Raji (cell line): Measurements from ENCODE around the gene CETN1.

Experiments
- POLR2A ChIP-seq: IDR thresholded peaks from 2 replicates; pipeline ENCODE4 v1.6.1; 2011; ENCODE audit warnings: low read depth, low read length, control low read depth; ENCODE audit not compliant: insufficient read depth

CETN1 gene

GRCh38 chr18:572091-572830 is 7.9 kb upstream of the CETN1 start:
- TF ChIP-seq POLR2A, result no peak

DNA sequence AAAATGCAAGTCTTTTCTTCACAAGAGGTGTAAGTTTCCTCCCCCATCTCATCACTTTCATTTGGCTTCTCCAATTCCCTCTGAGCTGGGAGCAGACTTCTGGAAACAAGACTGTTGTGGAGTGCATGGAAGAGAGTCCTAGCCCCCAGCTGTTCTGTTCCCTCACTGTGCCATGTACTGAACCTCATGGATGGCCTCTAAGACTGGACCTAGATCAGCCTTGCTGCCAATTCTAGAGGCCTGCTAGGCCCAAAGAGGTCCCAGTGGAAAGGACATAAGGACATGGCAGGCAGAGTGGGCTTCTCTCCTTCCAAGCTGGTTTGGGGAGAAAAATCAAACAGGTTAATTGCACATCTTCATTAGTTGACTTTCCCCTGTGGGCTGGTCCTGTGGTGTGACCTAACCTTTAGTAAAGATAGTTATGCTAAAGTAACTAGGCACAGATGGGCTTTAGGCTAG is 7.3 kb upstream of the CETN1 start:
- TF ChIP-seq POLR2A, result no peak

DNA sequence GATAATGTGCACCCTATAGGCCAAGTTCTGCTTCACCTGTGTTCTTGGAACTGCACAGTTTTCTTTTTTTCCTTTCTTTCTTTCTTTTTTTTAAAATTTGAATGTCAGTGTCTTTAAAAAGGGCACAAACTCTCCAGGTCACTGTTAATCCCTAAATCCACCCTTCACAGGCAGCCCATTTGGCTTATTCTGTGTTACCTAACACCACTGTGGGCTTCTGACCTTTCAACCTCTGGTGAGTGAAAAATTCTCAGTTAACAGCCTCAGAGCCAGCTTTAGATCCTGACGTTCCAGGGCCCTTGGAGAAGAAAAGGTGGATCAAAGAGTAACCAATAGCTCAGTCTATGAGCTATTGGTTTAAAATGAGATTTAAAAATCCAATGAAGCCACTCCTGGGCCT is 6.8 kb upstream of the CETN1 start:
- no peak for TF ChIP-seq POLR2A

GRCh38 chr18:574149-574860 is 5.9 kb upstream of the CETN1 start:
- TF ChIP-seq POLR2A, result no peak

DNA sequence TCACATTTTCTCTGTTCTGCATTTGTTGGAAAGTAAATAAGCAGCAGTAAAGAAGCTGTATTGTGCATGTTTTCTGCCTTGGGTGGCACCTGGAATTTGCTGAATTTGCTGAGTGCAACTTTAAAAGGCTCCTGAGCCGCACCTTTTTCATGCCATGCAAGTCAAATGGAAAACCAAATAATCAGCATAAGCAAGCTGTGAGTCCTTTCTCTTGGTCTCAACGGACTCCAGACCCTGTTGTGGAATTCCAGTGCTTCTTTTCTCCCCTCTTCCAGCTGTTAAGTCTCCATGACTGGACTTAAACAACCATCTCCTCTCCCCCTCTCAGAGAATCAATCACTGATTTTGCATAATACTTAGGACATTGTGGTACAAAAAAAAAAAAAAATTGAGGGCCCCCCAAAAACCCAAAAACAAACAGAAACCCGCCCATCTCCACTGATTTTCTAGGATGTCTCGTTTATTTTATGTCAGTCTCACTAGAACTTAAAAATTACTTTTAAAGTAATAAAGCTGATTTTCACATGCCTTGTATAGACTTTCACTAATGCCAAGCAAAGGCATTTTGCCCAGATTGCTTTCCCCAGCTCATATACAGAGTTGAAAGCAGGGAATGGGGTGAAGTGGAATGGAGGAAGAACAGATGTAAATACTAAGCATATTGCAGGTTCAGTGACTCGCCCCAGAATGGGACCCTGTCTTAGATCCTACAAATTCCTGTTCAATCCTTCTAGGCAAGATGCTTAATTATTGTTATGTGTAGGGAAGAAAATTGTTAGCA is 5.1 kb upstream of the CETN1 start:
- TF ChIP-seq POLR2A, result no peak

GRCh38 chr18:576924-577323 is 3.3 kb upstream of the CETN1 start:
- TF ChIP-seq POLR2A, result no peak

DNA sequence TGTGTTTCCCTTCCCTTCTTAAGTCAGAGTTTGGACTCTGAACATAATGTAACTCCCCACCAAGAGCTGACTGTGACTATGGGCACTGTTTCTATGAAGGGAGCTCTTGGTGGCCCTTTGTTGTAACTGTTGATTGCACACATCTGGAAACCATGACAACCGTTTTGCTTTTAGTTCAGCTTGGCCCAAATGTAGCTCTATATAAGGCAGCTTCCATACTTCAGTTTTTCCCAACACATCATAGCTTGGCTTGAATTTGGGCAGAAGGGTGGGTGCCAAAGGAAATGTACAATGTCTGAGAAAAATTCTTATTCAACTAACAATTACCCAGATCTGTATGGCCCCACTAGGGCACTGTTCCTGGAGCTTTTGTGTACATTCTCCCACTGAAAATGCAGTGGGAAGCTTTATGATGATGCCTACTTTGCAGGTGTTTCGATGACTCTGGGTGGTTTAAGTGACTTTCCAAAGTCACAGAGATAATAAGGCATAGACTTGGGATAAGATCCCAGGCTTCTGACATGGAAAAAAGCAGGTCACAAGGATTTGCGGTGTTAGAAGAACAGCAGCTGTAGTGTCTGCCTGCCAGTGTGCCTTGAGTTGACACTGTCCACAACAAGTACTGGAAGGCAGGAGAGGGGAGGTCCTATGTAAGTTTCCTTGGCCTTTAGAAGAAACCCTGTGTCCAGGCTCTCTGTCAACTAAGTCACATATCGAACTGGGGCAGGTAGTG is 2.4 kb upstream of the CETN1 start:
- no peak for TF ChIP-seq POLR2A

DNA sequence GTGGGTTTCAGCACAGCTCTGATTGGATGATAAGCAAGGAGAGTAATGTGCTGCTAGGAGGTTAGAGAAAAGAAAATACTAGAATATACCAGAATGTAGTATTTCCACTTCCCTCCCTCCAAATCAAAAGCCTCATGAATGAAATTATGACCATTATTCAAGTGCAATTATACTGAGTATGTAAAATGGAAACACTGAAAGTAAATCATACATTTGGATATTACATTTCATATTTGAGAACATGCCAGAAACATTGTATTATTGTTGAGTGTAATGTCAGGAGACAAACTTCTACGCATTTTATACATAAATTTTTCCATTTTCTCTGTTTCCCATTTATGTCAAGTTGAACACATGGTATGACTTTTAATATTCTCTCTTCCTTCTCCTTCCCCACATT is 942 bp upstream of the CETN1 start:
- TF ChIP-seq POLR2A, result no peak

DNA sequence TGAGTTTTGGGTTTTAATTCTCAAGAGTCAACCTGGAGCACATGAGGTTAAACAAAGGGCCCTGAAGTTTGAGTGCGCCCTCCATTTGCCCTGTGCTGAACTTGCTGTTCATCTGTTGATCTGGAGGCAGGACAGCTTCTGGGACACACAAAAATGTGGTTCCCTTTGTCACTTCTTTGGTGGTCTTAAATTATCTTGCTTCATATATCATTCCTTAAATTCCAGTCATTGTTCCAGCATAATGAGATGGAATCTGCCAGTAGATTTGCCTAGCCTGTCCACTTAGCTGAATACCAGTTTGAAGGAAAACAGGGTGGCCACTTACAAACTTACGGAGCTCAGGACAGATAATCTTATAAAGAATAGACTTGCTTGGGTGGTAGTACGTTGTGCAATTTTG is 916 bp downstream of the CETN1 start:
- TF ChIP-seq POLR2A, result no peak

GRCh38 chr18:582465-582864 is 2.3 kb downstream of the CETN1 start:
- no peak for TF ChIP-seq POLR2A

DNA sequence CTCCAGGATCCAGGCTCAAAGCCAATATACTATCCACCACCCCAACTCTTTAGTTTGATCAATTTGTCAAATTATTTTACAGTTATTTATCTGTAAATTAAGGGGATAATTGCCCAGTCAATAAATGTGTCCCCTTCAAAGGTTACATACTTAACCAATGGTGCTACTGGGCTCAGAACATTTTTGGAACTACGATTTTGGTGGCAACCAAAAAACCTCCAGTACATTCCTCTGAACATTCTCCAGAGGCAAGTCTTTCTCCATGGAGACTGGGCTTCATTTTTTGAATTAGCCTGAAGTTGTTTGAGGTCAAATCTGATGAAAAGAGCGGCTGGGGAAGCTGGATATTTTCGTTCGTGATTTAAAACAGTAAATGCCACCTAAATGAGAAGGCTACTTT is 14.9 kb downstream of the CETN1 start:
- no peak for TF ChIP-seq POLR2A

DNA sequence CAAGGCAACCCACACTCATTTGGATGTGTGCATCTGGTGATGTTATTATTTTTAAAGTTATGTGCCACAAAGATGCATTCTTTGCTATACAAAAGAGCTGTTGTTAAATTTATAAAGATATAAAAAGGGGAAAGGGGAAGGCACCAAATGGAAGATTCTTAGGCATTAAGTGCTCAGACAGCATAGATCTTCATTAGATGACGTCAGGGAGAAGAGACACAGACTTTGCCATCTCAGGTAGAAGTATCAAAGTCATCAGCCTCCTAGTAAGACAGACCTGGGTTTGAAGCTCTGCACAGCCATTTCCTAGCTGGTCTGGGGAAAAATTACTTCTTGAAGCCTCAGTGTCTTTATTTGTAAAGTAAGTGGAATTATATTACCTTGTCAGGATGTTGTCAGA is 15.4 kb downstream of the CETN1 start:
- TF ChIP-seq POLR2A, result no peak

DNA sequence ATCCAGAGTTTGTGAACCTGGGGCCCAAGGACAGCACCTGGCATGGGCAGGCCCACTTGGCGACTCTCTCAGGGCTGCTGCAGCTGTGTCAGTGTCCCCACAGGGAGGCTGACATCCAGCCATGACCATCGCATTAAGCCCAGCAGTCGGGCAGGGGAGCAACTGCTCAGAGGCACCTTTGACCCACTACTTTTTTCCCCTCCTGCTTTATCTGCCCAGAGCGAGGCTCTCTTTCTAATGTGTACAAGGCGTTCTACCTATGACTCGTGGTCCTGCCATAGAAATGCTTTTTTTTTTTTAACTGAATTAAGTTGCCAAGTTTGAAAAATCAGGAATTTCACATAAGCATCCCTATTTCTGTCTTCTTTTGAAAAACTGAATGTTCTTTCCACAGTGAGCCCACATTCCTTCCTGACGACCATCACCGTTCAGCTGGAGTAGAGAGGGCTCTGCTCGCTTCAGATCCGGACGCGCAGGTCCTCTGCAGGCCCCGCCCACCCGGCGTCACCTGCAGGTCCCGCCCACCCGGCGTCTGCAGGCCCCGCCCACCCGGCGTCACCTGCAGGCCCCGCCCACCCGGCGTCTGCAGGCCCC is 16.2 kb downstream of the CETN1 start:
- no peak for TF ChIP-seq POLR2A

GRCh38 chr18:598124-598589 is 18.0 kb downstream of the CETN1 start:
- no peak for TF ChIP-seq POLR2A

DNA sequence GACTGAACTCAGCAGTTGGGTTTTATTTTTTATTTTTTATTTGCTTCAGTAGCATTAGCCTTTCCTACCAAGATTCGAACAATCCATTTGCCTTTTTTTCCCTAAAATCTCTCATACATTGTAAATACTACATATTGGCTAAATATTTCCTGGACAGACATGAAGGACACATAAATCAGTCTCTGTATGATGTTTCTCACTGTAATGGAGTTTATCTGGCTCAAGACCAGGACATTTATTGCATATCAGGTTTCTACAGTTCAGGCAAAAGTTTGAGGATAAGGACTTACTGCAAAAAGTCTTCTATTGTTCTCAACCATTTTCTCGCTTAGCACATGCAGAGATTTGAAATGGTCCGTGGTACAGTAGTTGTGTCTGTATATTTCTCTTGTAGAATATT is 19.9 kb downstream of the CETN1 start:
- TF ChIP-seq POLR2A, result no peak
